Germinal center (tissue), 1 donor: ENCODE results near the gene PITPNC1.

Experiments
- DNase-seq: peaks from one replicate; pipeline ENCODE4 v3.0.0; 2012; ENCODE audit warnings: mixed read lengths, low spot score

The PITPNC1 gene

GRCh38 chr17:67733449-67733848, 356.4 kb downstream of the PITPNC1 start:
- no peak for DNase-seq

GRCh38 chr17:67737145-67737544, 360.1 kb downstream of the PITPNC1 start:
- no peak for DNase-seq

GRCh38 chr17:67742025-67742424, 364.9 kb downstream of the PITPNC1 start:
- DNase-seq, result no peak
